HG03060 (cell line): ENCODE results near the gene LZTS2.

Experiments
- ATAC-seq: cut with Tn5 transposase; IDR thresholded peaks from one replicate; pipeline ENCODE4 v1.9.1; 2021; ENCODE audit warnings: low read depth, moderate number of reproducible peaks; ENCODE audit not compliant: unreplicated experiment

The LZTS2 gene

DNA sequence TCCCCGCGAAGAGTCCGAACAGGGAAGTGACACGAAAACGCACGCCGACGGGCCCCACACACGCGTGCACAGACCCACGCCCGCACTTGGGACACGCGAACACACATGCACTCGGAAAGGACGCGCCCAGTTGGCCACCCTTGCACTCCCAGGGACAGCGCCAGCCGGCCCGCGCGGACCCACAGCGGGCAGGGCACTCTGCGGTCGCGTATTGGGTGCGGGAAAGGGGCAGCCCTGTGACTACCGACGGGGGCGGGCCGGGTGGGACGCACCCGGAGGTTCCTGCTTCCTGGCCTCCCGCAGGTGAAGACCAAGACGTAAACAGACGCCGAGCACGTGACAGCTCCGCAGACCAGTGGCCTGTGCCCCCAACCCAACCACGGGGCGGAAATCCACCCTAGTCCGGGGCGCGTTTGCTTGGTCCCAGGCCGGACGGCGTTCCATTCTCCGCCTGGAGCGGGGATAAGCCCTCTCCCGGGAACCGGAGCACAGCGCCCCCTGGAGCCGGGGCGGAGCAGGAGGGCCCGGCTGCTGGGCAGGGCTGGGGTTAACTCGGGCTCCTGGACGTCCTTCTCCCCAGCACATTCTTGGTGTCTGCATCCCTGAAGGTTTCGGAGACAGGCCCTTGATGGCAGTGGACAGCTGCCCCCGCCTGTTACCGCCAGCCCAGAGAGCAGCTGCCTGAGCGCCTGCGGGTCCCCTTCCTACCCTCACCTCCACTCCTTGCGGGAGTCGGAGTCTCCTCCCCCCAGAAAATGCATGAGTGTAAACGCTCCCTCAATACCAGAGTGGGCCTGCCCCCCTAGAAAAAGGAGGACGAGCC, 2.0 kb upstream of the LZTS2 start:
- no peak for ATAC-seq

DNA sequence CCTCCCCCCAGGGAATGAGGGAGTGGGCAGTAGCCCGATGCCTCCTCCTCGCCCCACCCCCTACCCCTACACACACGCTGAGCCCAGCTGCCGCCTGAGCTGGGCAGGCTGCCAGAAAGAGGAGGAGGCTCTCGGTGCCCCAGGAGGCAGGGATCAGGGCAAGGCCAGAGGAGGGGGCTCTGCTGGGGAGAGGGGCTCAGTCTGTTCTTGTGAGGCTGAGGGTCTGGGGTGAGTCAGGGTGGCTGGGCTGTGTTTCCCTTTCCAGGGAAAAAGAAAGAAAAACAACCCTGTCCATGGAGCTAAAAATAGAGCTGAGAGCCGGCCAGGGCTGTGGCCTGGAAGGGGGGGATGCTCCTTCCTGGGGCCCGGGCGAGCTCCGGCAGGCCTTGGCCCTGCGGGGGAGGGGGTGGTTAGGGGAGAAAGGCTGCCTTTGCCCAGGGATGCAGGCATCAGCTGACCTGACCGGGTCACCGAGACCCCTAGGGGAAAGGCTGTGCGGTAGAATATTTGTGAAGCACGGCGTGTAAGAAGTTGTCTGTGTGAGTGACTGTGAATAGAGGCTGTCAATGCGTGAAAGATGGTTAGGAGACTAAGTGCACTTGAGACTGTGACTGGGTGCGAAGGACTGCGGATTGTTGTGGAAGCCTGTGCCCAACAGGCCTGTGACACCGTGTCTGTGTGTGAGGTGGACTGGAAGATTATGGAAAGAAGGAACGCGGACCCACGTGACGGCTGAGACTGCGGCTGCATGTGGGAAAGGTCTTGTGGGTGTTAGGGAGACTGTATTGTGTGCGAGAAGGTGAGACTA, 1.2 kb upstream of the LZTS2 start:
- ATAC-seq, result no peak

DNA sequence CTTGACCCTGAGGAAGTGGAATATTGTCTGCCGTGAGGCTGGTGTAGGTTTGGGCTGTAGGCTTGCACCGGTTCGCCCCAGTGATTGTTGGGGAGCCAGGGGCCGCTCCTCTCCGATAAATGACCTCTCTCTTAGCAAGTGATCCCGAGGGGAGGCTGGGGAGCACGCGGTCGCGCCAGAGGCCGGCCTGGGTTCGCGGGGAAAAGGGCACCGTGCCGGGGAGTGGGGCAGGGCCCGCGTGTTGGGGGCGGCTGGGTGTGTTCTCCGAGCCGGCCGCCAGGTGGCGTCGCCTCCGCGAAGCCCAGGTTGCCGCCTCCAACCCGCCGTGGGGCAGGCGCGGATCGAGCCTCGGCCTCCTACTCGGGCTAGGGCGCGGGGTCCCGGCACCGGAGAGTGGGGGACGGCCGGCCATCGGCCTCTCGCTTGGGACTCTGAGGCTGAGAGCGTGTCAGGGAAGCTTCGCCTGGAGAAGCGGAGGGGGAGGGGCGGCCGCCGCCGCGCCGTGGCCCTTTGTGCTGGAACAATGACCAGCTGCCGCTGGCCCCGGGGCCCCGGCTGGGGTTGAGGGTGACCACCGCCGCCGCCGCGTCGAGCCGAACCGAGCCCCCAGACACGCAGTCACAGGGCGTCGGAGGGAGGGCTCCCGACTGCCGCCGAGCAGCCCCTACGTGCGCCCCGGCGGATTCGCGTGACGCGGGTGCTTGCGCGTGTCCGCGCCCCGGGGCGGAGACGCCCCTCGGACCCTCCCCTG, 442 bp upstream of the LZTS2 start:
- ATAC-seq, result no peak

DNA sequence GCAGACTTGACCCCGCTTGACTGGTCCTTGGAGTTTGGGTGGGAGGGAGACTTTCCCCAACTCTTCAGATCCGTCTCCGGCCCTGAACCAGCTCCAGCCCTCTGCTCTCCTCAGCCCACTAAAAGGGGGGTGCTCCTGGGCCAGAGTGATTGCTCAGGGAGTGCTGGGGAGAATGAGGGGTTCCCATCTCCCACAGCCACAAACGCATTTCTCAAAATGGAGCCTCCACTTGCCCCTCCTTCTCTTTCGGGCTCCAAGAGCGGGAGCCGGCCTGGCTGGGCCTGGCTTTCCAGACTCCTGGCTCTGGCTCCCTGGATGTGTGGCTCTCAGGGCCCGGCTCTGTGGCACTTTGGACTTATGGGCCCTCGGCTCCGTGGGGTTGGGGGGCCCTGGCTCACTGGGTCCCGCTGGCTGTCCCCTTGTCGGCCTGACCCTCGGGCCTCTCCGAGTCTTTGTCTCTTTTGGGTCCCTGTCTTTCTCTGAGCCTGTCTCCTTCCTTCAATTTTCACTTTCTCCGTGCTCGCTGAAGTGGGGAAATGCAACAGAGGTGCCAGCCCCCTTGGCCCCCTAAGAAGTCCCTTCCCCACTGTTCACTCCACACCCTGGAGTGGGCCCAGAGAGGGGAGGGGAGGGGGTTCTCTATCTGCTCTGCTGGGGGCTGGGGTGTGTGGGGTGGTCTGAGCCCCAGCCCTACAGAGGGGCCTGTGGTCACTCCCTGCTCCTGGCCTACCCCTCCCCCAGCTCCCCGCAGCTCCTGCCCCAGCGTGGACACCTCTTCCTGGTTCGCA, 713 bp downstream of the LZTS2 start:
- no peak for ATAC-seq

DNA sequence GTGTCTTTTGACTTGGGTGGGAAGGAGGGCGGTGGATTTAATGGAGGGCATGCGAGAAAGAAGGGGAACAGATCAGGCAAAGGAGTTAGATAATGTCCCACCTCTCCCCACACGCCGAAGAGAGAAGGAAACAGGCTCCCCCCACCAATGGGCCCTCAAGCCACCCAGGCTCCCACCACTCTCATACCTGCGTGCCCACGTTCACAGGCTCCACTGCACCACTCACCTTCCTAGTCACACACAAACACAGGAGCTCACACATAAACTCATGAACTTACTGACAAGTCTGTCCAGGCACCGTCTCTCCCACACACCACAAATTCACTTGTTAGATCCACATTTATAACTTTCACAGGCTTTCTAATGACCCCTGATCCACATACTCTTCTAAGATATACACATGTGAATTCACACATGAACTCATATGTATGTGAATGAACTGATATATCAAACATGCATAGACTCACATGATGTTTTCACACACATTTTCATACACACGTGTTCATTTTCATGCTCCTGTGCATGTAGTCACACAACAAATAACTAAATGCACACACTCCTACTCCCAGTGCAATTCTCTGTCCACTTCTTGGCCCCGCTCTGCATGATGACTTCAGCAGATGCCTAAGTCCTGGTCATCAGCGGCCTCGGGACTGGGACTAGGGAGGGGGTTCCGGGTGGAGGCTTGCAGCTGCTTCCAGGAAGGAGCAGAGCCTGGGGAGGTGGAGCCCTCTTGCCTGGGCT, 1.5 kb downstream of the LZTS2 start:
- ATAC-seq, result no peak

DNA sequence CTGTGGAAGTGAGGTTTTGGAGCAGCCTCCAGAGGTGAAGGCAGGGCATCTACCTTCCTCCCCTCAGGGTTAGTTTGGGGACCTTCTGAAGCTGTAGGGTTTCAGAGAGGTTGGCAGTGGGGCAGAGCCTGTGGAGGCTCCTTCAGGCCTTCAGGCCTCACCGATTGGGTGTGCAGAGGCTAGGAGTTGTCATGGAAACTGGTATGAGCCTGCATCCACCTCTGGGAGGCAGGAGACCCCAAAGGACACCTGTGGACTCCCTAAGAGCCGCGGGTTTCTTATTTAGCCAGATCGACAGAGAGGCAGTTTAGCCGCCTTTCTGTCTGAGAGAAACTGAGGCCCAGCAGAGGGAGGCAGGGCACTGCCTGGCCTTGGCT, 2.0 kb downstream of the LZTS2 start:
- no peak for ATAC-seq

DNA sequence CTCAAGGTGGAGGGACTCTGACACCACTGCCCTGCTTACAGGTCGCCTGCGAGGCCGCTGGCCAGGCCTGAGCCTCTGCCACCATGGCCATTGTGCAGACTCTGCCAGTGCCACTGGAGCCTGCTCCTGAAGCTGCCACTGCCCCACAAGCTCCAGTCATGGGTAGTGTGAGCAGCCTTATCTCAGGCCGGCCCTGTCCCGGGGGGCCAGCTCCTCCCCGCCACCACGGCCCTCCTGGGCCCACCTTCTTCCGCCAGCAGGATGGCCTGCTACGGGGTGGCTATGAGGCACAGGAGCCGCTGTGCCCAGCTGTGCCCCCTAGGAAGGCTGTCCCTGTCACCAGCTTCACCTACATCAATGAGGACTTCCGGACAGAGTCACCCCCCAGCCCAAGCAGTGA, 2.8 kb downstream of the LZTS2 start:
- ATAC-seq, result no peak

DNA sequence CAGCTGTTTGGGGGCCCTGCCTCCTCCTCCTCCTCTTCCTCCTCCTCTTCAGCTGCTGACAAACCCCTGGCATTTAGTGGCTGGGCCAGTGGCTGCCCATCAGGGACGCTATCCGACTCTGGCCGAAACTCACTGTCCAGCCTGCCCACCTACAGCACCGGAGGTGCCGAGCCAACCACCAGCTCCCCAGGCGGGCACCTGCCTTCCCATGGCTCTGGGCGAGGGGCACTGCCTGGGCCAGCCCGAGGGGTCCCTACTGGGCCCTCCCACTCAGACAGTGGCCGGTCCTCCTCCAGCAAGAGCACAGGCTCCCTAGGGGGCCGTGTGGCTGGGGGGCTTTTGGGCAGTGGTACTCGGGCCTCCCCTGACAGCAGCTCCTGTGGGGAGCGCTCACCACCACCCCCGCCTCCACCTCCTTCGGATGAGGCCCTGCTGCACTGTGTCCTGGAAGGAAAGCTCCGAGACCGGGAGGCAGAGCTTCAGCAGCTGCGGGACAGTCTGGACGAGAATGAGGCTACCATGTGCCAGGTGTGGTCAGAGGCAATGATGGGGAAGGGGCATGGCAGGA, 4.1 kb downstream of the LZTS2 start:
- no peak for ATAC-seq

DNA sequence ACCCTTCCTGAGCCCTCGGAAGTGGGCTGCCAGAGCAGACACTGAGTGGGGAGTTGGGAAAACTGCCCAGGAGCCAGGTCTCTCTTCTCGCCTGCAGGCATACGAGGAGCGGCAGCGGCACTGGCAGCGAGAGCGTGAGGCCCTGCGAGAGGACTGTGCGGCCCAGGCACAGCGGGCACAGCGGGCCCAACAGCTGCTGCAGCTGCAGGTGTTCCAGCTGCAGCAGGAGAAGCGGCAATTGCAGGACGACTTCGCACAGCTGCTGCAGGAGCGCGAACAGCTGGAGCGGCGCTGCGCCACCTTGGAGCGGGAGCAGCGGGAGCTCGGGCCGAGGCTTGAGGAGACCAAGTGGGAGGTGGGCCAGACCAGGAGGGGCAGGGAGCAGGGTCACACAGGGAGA, 5.8 kb downstream of the LZTS2 start:
- ATAC-seq, result no peak

DNA sequence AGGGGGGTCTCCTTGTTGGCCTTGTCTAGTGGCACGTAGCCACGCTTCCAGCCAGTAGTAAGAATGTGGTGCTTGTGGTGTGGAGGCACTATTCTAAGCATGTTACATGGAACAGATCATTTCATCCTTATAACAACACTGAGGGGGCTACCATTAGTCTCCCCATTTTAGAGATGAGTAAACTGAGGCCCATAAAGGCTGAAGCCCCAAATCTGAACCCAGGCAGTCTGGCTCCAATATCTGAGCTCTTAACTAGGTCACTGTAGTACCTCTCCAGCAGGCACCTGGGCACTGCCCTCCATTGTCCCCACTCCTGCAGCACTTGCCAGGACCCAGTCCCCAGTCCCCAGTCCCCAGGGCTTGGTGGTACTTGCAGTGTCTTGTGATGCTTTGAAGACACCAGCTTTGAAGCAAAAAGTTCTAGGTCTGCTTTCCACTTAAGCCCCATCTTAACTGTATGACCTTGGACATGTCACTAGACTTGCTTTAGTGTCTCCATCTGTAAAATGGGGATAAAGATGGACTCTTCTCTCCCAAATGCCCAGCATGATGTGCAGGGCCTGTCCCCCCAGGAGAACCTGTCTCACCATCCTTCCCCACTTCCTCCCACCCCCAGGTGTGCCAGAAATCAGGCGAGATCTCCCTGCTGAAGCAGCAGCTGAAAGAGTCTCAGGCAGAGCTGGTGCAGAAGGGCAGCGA, 6.4 kb downstream of the LZTS2 start:
- no peak for ATAC-seq

DNA sequence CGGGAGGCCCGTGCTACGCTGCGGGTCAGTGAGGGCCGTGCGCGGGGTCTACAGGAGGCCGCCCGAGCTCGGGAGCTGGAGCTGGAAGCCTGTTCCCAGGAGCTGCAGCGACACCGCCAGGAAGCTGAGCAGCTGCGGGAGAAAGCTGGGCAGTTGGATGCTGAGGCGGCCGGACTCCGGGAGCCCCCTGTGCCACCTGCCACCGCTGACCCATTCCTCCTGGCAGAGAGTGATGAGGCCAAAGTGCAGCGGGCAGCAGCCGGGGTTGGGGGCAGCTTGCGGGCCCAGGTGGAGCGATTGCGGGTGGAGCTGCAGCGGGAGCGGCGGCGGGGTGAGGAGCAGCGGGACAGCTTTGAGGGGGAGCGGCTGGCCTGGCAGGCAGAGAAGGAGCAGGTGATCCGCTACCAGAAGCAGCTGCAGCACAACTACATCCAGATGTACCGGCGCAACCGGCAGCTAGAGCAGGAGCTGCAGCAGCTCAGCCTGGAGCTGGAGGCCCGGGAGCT, 7.0 kb downstream of the LZTS2 start:
- ATAC-seq, result no peak

DNA sequence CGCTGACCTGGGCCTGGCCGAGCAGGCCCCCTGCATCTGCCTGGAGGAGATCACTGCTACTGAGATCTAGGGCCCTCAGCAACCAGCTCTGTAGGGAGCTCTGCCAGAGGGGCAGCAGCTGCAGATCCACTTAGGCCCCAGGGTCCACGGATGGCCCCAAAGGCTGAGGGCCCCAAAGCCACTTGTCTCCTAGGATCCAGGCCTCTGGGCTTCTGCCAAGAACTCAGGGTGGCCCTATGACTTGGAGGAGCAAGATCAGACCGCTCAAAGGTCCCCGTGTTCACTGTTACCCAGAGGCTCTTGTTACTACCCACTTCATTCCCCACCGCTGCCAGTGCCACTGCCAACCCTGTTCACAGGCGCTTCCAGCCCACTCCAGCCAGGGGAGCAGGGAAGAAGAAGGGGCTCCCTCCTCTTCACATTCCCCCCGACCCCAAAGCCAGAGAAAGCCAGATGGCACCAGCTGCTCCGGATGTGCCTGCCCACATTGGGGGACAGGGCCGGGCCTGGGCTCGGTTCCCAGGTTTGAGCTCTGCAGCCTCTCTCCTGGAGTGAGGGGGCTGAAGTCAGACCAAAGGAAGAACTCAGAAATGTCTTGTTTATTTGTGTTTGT, 7.6 kb downstream of the LZTS2 start:
- no peak for ATAC-seq

DNA sequence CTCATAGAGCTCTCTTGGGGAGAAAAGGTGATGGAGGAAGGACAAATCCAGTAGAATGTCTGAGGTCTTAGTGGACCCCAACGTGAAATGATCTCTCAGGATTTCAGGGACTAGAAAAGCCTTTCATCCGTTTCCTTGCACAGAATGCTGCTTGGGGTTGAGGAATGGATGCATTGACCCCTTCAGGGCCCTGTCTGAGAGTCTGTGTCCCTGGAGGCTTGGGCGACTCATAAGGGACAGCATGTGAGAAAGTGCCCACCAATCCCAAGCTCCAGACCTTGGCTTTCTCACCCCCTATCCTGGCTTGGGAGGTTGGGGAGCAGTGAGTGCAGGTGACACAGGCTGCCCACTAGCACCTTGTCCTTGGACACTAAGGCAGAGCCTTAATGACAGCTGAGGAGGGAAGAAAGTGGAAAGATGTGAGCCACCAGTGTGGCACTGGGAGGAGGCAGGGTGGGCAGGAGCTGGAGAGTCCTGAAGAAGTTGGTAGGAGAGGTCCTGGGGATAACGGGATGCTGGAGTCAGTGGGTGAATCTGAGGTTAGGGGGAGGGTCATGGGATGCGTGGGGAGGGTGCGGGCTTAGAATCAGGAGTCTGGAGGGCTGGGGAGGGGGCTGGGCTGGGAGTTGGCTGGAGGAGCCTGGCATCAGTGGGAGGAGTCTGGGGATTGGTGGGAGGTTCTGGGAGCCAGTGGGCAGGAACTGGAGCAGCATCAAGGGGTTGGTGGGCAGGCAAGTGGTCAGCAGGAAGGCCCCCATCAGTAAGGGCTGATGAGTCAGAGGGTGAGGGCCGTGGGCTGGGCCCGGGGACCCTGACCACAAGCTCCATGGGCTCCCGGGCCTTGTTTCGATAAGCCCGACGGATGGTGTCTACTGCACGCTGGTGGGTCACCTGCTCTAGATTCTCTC, 8.6 kb downstream of the LZTS2 start:
- no peak for ATAC-seq

DNA sequence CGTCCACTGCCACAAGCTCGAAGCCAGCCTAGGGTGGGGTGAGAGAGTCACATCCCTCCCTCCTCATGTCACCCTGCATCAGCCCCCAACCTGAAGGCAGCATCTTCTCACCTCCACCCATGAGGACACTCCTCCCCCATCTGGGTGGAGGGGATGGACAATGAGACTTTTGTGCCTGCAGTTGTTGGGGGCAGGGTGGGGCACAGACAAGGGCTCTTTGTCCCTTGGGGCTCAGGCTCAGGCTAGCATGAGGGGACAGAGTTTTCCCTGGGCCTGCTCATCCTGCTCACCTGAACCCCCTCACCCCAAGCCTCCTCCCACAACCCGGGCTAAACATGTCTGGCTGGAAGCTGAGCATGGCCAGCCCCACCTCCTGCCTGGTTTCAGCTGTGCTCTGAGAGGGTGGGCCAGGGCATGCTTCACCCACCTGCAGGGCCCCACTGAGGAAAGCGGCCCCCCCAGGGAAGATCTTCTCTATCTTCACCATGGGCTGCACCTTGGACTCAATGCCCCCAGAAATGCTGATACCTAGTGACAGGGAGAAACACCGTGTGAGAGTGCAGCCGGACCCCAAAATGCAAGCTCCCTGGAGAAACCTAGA, 9.3 kb downstream of the LZTS2 start:
- no peak for ATAC-seq

DNA sequence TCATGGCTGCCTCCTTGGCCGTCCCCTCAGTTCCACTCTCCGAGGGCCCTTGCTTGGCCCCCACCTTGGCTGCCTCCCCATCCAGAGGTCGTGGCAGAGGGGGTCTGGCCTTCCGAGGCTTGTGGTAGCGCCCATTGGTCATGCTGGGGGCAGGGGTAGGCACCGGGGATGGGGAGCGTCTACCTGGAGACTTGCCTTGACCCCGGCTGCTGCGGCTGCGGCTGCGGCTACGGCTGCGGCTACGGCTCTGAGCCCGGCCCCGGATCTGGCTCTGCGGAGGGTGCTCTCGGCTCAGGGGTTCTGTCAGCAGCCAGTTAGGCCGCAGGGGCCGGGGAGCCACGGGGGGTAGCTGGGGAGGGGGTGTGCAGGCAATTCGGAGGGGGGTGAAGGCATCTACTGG, 10.7 kb downstream of the LZTS2 start:
- no peak for ATAC-seq

DNA sequence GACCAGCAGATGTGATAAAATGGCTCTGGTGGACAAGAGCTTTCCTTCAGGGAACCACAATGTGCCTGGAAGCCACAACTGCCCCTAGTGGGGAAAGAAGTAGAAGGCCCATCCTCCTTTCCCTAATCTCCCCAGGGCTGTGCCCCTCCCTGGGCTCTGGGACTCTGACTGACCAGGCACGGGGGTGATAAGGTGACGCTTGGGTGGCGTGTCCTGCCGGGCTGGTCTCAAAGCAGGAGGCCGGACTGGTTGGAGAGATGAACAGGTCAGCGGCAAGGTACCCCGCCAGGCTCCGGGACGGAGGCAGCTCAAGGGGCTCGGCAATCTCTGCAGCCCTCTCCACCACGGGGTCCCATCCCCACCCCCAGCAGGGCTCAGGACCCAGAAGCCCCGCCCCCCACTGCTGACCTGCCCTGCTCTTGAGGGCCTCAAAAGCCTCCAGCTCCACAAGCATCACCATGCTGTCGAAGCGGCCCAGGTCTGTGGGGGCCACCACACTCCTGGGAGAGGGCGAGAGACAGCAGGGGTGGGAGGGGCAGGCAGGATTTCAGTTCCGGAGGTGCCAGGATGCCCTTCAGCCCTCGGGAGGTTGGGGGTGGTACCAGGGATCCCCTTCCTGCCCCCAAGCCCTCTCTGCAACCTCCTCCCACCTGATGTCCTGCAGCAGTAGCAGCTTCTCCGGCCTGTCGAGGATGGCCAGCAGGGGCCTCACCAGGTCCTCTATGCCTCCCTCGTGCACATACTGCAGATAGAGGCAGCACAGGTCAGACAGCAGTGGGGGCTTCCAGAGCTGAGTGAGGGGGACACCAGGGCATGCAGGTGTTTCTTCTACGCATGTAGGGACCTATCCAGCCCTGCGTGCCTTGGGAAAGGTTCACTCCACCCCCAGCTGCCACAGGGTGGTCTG, 12.2 kb downstream of the LZTS2 start:
- ATAC-seq, result no peak
